MM.1S (cell line): Measurements from ENCODE around the gene KCNIP4.

Source experiments
- EZH2 ChIP-seq: fragments of 300-600 bp; sonication (generic); optimal IDR thresholded peaks from 2 replicates; pipeline ENCODE3; 2017; ENCODE audit warnings: low read depth, mild to moderate bottlenecking, antibody characterized with exemption, low read length, mixed read lengths
- EZH2phosphoT487 ChIP-seq: fragments of 300-600 bp; sonication (generic); IDR thresholded peaks from 2 replicates; pipeline ENCODE4 v1.6.1; 2018; ENCODE audit warnings: antibody characterized with exemption, low read length
- TF ChIP-seq, protein P1 (sequence below): fragments of 300-600 bp; sonication (generic); IDR thresholded peaks from 2 replicates; pipeline ENCODE4 v1.5.1; 2016; ENCODE audit warnings: antibody characterized with exemption, low read length, mixed read lengths

DNA sequence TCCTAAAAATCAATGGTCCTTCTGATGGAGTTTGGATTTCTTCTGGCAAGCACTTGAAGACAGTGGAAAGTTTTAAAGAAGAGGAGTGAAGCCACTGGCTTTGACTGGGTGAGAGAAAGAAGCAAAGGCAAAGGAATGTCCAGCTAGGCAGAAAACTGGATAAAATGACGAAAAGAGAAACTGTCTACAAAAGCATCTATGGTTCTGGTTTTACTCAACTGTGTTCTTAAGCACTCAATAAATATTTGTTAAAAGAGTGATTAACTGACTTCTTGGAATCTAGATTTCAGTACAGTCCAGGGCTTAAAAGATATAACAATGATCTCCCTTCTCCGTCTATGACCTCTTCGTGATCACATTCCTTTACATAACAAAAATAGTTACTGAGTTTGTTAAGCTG is 1195.9 kb downstream of the KCNIP4 start:
- TF ChIP-seq, protein P1, sequence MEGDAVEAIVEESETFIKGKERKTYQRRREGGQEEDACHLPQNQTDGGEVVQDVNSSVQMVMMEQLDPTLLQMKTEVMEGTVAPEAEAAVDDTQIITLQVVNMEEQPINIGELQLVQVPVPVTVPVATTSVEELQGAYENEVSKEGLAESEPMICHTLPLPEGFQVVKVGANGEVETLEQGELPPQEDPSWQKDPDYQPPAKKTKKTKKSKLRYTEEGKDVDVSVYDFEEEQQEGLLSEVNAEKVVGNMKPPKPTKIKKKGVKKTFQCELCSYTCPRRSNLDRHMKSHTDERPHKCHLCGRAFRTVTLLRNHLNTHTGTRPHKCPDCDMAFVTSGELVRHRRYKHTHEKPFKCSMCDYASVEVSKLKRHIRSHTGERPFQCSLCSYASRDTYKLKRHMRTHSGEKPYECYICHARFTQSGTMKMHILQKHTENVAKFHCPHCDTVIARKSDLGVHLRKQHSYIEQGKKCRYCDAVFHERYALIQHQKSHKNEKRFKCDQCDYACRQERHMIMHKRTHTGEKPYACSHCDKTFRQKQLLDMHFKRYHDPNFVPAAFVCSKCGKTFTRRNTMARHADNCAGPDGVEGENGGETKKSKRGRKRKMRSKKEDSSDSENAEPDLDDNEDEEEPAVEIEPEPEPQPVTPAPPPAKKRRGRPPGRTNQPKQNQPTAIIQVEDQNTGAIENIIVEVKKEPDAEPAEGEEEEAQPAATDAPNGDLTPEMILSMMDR: no peak
- TF ChIP-seq EZH2 (no peak), EZH2phosphoT487 (no peak)
